Breast epithelium (tissue), 3 donors: ENCODE data around the gene LRRN2.

Experiments
- CTCF ChIP-seq, 3 donors: fragments of 450-650 bp; IDR thresholded peaks; one replicate each; pipeline ENCODE4 v1.5.1; 2016 to 2017; ENCODE audit warnings: antibody characterized with exemption in 3 of 3, mild to moderate bottlenecking in 3 of 3, moderate library complexity in 3 of 3
- POLR2A ChIP-seq: fragments of 450-650 bp; IDR thresholded peaks from one replicate; pipeline ENCODE4 v1.6.1; 2016; ENCODE audit warnings: antibody characterized with exemption, mild to moderate bottlenecking, moderate library complexity
- POLR2AphosphoS5 ChIP-seq, 3 donors: sonication (generic); formaldehyde crosslinking; IDR thresholded peaks; one replicate each; pipeline ENCODE4 v1.6.1; 2017; ENCODE audit warnings: antibody characterized with exemption in 3 of 3

- no peak for TF ChIP-seq CTCF (IDR thresholded peaks at IDR 0.05)
- no peak for TF ChIP-seq POLR2A
- no peak for TF ChIP-seq POLR2AphosphoS5 (IDR thresholded peaks at IDR 0.05)
Measured at GRCh38 chr1:204602871-204603542, 82.5 kb downstream of the LRRN2 start.
